ENCODE data around the gene DOK6. TPM values are rescaled to one million over a fixed set of nuclear protein-coding genes. Genes with fewer than 3 reads are reported as not detected.

Gene DOK6
- total and polyA plus RNA-seq, 10 of the 15 experiments (the other 5 are each of a cell fraction or from before 2014, with no cell fraction given): 0.01 to 0.09 (median 0.04) TPM; not detected in 4

- FAIRE-seq (no peak), DNase-seq (ENCODE audit: low read depth, low spot score) (no peak), ATAC-seq (no peak)
- H4K20me1 ChIP-seq (ENCODE audit: control insufficient read depth, insufficient read depth): no peaks in the 10 kb centered on the region
- intact Hi-C loops (cut with micrococcal nuclease; ENCODE audit: unreplicated experiment) (no loop called here), in situ Hi-C loops (cut with MboI) (no loop called here)
- BruUV-seq (replicated peaks): no TSS peak
- no peaks in the 10 kb centered on the region for H3K27me3 ChIP-seq (replicated peaks in 1 of 2; ENCODE audit: control insufficient read depth in 2 of 2, insufficient read depth in 2 of 2, low read length in 1 of 2)
- H3K36me3 ChIP-seq (ENCODE audit: control insufficient read depth in 2 of 2, insufficient read depth in 2 of 2, low read length in 1 of 2): no peaks in the 10 kb centered on the region
- no peaks in the 10 kb centered on the region for H3K9me3 ChIP-seq (replicated peaks; ENCODE audit: control insufficient read depth, insufficient read depth, low read length)
- SMC1A ChIA-PET (ENCODE audit: uncharacterized antibody, unreplicated experiment): no interaction called here
- no peak overlapping the region for H3K9ac ChIP-seq (ENCODE audit: control insufficient read depth, insufficient read depth, low read length)
- no peak overlapping the region for H3K4me3 ChIP-seq
- 0% methylated on average over 3 of the region's 3 CpGs for WGBS (ENCODE audit: insufficient coverage, insufficient replicate concordance, low lambda C conversion rate, missing lambda C conversion rate)
- CTCF ChIA-PET: no interaction called here
- H3K4me2 ChIP-seq (ENCODE audit: control insufficient read depth, insufficient read depth): no peak overlapping the region
- TF ChIP-seq BHLHE40 (IDR thresholded peaks at IDR 0.05; ENCODE audit: borderline replicate concordance in 1 of 2, low read depth in 2 of 2, low read length in 1 of 2): no peak
- no peak for TF ChIP-seq IRF5 (IDR thresholded peaks at IDR 0.05; ENCODE audit: borderline replicate concordance)
- no peak for TF ChIP-seq GATAD2B (conservative IDR thresholded peaks at IDR 0.05; ENCODE audit: low read depth)
- no peak for TF ChIP-seq CBFB (IDR thresholded peaks at IDR 0.05; ENCODE audit: low read depth)
- TF ChIP-seq SMARCA5 (IDR thresholded peaks at IDR 0.05): no peak
- no peak for TF ChIP-seq E4F1 (IDR thresholded peaks at IDR 0.05; ENCODE audit: borderline replicate concordance, partially characterized antibody)
- TF ChIP-seq NBN (IDR thresholded peaks at IDR 0.05): no peak
- TF ChIP-seq POLR2AphosphoS5 (IDR thresholded peaks at IDR 0.05; ENCODE audit: low read length): no peak
- TF ChIP-seq NR2C1 (IDR thresholded peaks at IDR 0.05): no peak
- no peak for TF ChIP-seq PML (IDR thresholded peaks at IDR 0.05; ENCODE audit: low read length)
- no peak for TF ChIP-seq RUNX3 (IDR thresholded peaks at IDR 0.05; ENCODE audit: low read length)
- no peak overlapping the region for H2AFZ ChIP-seq (ENCODE audit: control insufficient read depth, low read depth, low read length)
- no peaks in the 10 kb centered on the region for H3K4me1 ChIP-seq (ENCODE audit: control insufficient read depth, insufficient read depth, low read length)
- RAD21 ChIA-PET (ENCODE audit: unreplicated experiment): no interaction called here
- H3K79me2 ChIP-seq (ENCODE audit: control insufficient read depth, insufficient read depth, low read length): no peaks in the 10 kb centered on the region
- no peak overlapping the region for H3K27ac ChIP-seq (ENCODE audit: control insufficient read depth, insufficient read depth)
- POLR2A ChIA-PET: no interaction called here
Observed at GRCh38 chr18:69538849-69539248, 138.2 kb downstream of the DOK6 start.
